ENCODE measurements around the gene MINPP1. TPM values are rescaled to one million over a fixed set of nuclear protein-coding genes. Genes with fewer than 3 reads are reported as not detected.
A peak's percentile ranks its signal among the peaks of the same experiment; 100 is the strongest.

The MINPP1 gene
- total RNA-seq, 2 donors from 2014 or later, result 9.5 to 10.7 TPM

- ATAC-seq (ENCODE audit: insufficient number of reproducible peaks, low FRiP score, low read depth), result no peak
- Histone ChIP-seq H3K36me3 (no peaks in the 10 kb centered on the region), H3K4me3 (no peak overlapping the region), H3K4me1 (ENCODE audit: control insufficient read depth in 1 of 2, low read depth in 2 of 2) (peaks cover 32 to 48% of the 10 kb centered on the region in 2 donors), H3K9me3 (peaks cover 5% of the 10 kb centered on the region), H3K27me3 (replicated peaks; ENCODE audit: insufficient read depth) (no peaks in the 10 kb centered on the region), H3K27ac (peak overlapping the region in 1 of 2 donors; percentile 68)
- TF ChIP-seq CTCF (IDR thresholded peaks at IDR 0.05), result no peak
- DNase-seq (ENCODE audit: low spot score), result no peak
Measured at GRCh38 chr10:87544721-87545120, 40.0 kb downstream of the MINPP1 start.

DNA sequence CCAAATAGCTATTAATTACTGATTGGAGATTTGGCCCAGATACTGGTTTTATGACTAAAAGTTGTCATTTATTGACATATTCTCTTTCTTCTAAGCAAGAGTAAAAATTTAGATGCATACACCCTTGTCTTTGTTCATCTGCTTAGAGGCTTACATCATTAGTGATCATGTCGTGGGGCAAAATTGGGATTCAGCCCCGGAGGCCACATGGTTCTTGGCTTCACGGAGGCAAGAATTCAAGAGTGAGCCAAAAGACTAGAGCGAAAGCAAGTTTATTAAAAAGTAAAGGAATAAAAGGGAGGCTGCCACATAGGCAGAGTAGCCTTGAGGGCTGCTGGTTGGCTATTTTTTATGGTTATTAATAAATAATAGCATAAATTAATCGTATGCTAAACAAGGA, 41.1 kb downstream of the MINPP1 start:
- ATAC-seq (ENCODE audit: insufficient number of reproducible peaks, low FRiP score, low read depth), result no peak
- TF ChIP-seq CTCF (IDR thresholded peaks at IDR 0.05), result no peak
- Histone ChIP-seq H3K36me3 (no peaks in the 10 kb centered on the region), H3K27me3 (replicated peaks; ENCODE audit: insufficient read depth) (no peaks in the 10 kb centered on the region), H3K9me3 (peaks cover 5% of the 10 kb centered on the region), H3K4me3 (no peak overlapping the region), H3K4me1 (ENCODE audit: control insufficient read depth in 1 of 2, low read depth in 2 of 2) (peaks cover 32 to 49% of the 10 kb centered on the region in 2 donors), H3K27ac (peak overlapping the region; percentile 45 to 68)
- no peak for DNase-seq (ENCODE audit: low spot score)

DNA sequence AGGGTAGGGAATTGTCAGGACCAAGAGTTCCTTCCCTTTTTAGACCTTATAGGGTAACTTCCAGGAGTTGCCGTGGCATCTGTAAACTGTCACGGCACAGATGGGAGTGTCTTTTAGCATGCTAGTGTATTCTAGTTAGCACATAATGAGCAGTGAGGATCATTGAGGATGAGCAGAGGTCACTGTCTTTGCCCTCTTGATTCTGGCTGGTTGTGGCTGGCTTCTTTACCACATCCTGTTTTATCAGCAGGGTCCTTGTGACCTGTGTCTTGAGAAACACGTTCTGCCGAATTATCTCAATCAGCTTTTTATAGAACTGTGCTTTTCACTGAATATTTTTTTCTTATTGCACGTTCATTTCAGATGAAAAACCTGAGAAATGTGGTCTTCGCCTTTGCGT, 41.5 kb downstream of the MINPP1 start:
- TF ChIP-seq CTCF (IDR thresholded peaks at IDR 0.05), result no peak
- DNase-seq (ENCODE audit: low spot score) (no peak), ATAC-seq (ENCODE audit: insufficient number of reproducible peaks, low FRiP score, low read depth) (no peak)
- Histone ChIP-seq H3K4me3 (no peak overlapping the region), H3K36me3 (no peaks in the 10 kb centered on the region), H3K27me3 (replicated peaks; ENCODE audit: insufficient read depth) (no peaks in the 10 kb centered on the region), H3K27ac (peak overlapping the region; percentile 45 to 68), H3K4me1 (ENCODE audit: control insufficient read depth in 1 of 2, low read depth in 2 of 2) (peaks cover 32 to 48% of the 10 kb centered on the region in 2 donors), H3K9me3 (peaks cover 5% of the 10 kb centered on the region)

DNA sequence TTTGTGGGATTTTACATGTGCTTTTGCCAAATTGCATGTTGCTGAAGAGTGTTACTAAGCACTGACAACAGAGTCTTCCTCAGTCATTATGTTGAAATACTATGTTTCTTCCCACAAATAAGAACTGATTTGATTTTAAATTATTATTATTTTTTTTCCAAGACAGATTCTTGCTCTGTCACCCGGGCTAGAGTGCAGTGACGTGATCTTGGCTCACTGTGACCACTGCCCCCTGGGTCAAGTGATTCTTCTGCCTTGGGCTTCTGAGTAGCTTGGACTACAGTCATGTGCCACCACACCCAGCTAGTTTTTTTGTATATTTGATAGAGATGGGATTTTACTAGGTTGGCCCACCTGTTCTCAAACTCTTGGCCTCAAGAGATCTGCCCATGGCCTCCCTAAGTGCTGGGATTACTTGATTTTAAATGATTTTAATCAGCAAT, 42.3 kb downstream of the MINPP1 start:
- Histone ChIP-seq H3K27me3 (replicated peaks; ENCODE audit: insufficient read depth) (no peaks in the 10 kb centered on the region), H3K4me3 (no peak overlapping the region), H3K36me3 (no peaks in the 10 kb centered on the region), H3K9me3 (peaks cover 5% of the 10 kb centered on the region), H3K27ac (peak overlapping the region; percentile 30 to 68), H3K4me1 (ENCODE audit: control insufficient read depth in 1 of 2, low read depth in 2 of 2) (peaks cover 32 to 49% of the 10 kb centered on the region in 2 donors)
- ATAC-seq (ENCODE audit: insufficient number of reproducible peaks, low FRiP score, low read depth) (no peak), DNase-seq (ENCODE audit: low spot score) (no peak)
- no peak for TF ChIP-seq CTCF (IDR thresholded peaks at IDR 0.05)

GRCh38 chr10:87547734-87548311, 43.1 kb downstream of the MINPP1 start:
- H3K27me3 ChIP-seq (replicated peaks; ENCODE audit: insufficient read depth), result no peaks in the 10 kb centered on the region

More at GRCh38 chr10:87547734-87548311, 43.1 kb downstream of the MINPP1 start:
- ATAC-seq (ENCODE audit: insufficient number of reproducible peaks, low FRiP score, low read depth) (peak; percentile 71), DNase-seq (ENCODE audit: low spot score) (no peak)
- peak overlapping the region; percentile 67 to 68 for H3K27ac ChIP-seq
- TF ChIP-seq CTCF (IDR thresholded peaks at IDR 0.05), result no peak
- peaks cover 32 to 56% of the 10 kb centered on the region in 2 donors for H3K4me1 ChIP-seq (ENCODE audit: control insufficient read depth in 1 of 2, low read depth in 2 of 2)
- no peaks in the 10 kb centered on the region for H3K36me3 ChIP-seq
- peak overlapping the region; percentile 38 for H3K4me3 ChIP-seq
- H3K9me3 ChIP-seq, result peaks cover 2% of the 10 kb centered on the region
